Mesendoderm (in vitro differentiated cells): ENCODE results near the gene ARSI.

ENCODE experiments used
- DNase-seq: peaks from one replicate; pipeline ENCODE4 v3.0.0; 2013
- H2AK5ac ChIP-seq: 2 replicates; pipeline ENCODE4 v1.6.1; 2013; ENCODE audit warnings: low read length, inconsistent platforms
- H2BK120ac ChIP-seq: 2 replicates; pipeline ENCODE4 v1.6.1; 2013; ENCODE audit warnings: low read depth, mild to moderate bottlenecking, low read length, moderate library complexity, mixed read lengths
- H2BK15ac ChIP-seq: replicated peaks from 2 replicates; pipeline ENCODE4 v1.6.1; 2013; ENCODE audit warnings: low read depth, mild to moderate bottlenecking, moderate library complexity
- H2BK5ac ChIP-seq: 2 replicates; pipeline ENCODE4 v1.6.1; 2013; ENCODE audit warnings: low read length, inconsistent platforms
- H3K18ac ChIP-seq: 2 replicates; pipeline ENCODE4 v1.6.1; 2013; ENCODE audit warnings: mild to moderate bottlenecking, low read length, mixed read lengths
- H3K23ac ChIP-seq: one replicate; pipeline ENCODE4 v1.6.1; 2013; ENCODE audit warnings: low read length
- H3K27ac ChIP-seq: 2 replicates; pipeline ENCODE4 v1.5.1; 2013; ENCODE audit warnings: low read depth, mild to moderate bottlenecking, inconsistent platforms, low read length, moderate library complexity
- H3K27me3 ChIP-seq: 2 replicates; pipeline ENCODE4 v1.6.1; 2013; ENCODE audit warnings: low read length, control low read depth, mild to moderate bottlenecking, inconsistent platforms; ENCODE audit not compliant: insufficient read depth, poor library complexity
- H3K36me3 ChIP-seq: 2 replicates; pipeline ENCODE4 v1.6.1; 2013; ENCODE audit warnings: low read length, inconsistent platforms; ENCODE audit not compliant: control insufficient read depth, insufficient read depth
- H3K4ac ChIP-seq: one replicate; pipeline ENCODE4 v1.6.1; 2013; ENCODE audit warnings: low read depth, mild to moderate bottlenecking, low read length, moderate library complexity
- H3K4me1 ChIP-seq: 2 replicates; pipeline ENCODE4 v1.6.1; 2013; ENCODE audit warnings: low read depth, low read length, inconsistent platforms; ENCODE audit not compliant: control insufficient read depth
- H3K4me2 ChIP-seq: 2 replicates; pipeline ENCODE4 v1.6.1; 2013; ENCODE audit warnings: low read length
- H3K4me3 ChIP-seq: 2 replicates; pipeline ENCODE4 v1.5.1; 2013; ENCODE audit warnings: mild to moderate bottlenecking, low read length
- H3K56ac ChIP-seq: one replicate; pipeline ENCODE4 v1.6.1; 2013; ENCODE audit warnings: low read length
- H3K79me1 ChIP-seq: 2 replicates; pipeline ENCODE4 v1.6.1; 2013; ENCODE audit warnings: low read length, inconsistent platforms
- H3K79me2 ChIP-seq: 2 replicates; pipeline ENCODE4 v1.6.1; 2013; ENCODE audit warnings: mild to moderate bottlenecking, low read length; ENCODE audit not compliant: control insufficient read depth, insufficient read depth
- H3K9ac ChIP-seq: 2 replicates; pipeline ENCODE4 v1.6.1; 2013; ENCODE audit warnings: low read length, inconsistent platforms
- H4K5ac ChIP-seq: one replicate; pipeline ENCODE4 v1.6.1; 2013; ENCODE audit warnings: low read length
- H4K8ac ChIP-seq: one replicate; pipeline ENCODE4 v1.6.1; 2013; ENCODE audit warnings: low read depth, mild to moderate bottlenecking, control low read depth, low read length, moderate library complexity
- WGBS: extraction: QIAGEN DNeasy Blood & Tissue Kit; methylation state at CpG from one replicate; pipeline ENCODE4 v1.1.7; 2013; ENCODE audit warnings: low lambda C conversion rate, missing lambda C conversion rate; ENCODE audit not compliant: insufficient coverage; ENCODE audit errors: extremely low coverage; 5-methylcytosine and 5-hydroxymethylcytosine counted together

Gene ARSI

DNA sequence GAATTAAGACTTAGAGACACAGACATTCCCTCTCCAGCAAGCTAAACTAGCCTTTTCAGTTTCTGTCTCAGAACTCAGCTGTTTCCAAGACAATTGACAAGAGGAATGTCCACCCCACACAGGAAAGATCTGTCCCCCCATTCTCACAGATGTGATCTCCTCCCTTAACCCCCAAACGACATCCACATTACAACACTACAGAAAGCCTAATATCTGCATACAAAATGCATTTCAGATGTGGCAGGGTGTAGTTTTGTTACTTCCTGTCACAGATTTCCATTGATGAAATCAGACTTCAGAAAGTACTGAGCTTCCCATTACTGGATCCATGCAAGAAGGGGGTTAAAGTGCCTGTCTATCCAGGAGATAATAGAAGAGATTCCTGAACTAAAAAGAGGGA, 2.9 kb upstream of the ARSI start:
- no peak overlapping the region for H2BK15ac ChIP-seq
- no peak overlapping the region for H3K4ac ChIP-seq
- H4K8ac ChIP-seq: no peak overlapping the region
- no peak overlapping the region for H3K4me3 ChIP-seq
- no peak for DNase-seq
- H3K79me1 ChIP-seq: no peaks in the 10 kb centered on the region
- no peak overlapping the region for H2BK120ac ChIP-seq
- H2BK5ac ChIP-seq: no peak overlapping the region
- H3K56ac ChIP-seq: no peak overlapping the region
- H3K18ac ChIP-seq: no peak overlapping the region
- H3K4me2 ChIP-seq: no peak overlapping the region
- no peaks in the 10 kb centered on the region for H3K27me3 ChIP-seq
- peaks cover 10% of the 10 kb centered on the region for H3K4me1 ChIP-seq
- H3K36me3 ChIP-seq: no peaks in the 10 kb centered on the region
- no peak overlapping the region for H3K27ac ChIP-seq
- no peaks in the 10 kb centered on the region for H3K79me2 ChIP-seq
- no CpG with 5 or more reads among the region's 1 CpG for WGBS
- H2AK5ac ChIP-seq: no peak overlapping the region
- no peak overlapping the region for H3K9ac ChIP-seq
- H3K23ac ChIP-seq: no peak overlapping the region
- no peak overlapping the region for H4K5ac ChIP-seq

DNA sequence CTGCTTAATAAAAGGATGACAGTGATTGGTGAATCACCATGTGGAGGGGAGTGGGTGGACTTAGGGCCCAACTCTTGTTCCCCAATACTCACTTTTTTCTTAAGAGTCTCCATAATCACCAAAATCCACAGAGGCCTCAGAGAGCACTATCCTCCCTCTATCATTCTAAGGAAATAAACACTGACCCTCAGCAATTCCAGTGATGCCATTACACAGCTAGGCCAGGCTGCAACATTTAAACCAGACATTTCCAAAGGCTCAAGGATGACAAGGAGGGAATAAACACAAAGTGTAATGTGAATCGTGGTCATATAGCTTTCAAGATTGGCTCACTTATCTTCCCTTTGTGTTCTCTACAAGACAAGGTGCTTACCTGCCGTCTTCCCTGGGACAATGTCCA, 2.4 kb upstream of the ARSI start:
- H3K27ac ChIP-seq: no peak overlapping the region
- DNase-seq: no peak
- no CpG with 5 or more reads among the region's 2 CpGs for WGBS

DNA sequence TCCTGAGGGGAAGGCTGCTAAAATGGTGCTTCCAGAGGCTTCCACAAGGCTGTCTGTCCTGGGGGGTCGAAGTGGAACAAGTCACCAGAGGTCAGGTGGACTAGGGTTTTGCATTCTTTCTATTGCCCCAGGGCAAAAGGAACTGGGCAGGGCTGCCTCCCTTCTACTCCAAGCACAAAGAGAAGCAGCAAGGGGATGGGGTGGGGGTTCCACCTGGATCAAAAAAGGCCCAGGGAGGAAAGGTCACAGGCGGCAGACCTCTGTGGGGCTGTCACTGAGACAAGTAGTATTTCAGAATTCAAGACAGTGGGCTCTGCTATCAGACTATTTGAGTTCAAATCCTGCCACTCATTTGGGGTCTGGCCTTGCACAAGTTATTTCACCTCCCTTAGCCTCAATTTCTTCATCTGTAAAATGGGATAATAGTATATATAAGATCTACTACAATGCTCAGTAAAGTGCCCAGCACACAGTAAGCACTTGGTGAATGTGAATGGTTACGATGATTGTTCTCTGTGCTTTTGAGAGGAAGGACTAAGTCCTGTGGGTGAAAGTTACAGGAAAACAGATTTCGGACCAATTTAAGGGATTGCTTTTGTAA, 1.9 kb upstream of the ARSI start:
- H2BK5ac ChIP-seq: no peak overlapping the region
- H3K79me2 ChIP-seq: no peaks in the 10 kb centered on the region
- no peaks in the 10 kb centered on the region for H3K27me3 ChIP-seq
- no peaks in the 10 kb centered on the region for H3K79me1 ChIP-seq
- WGBS: no CpG with 5 or more reads among the region's 4 CpGs
- H3K4me1 ChIP-seq: peaks cover 17% of the 10 kb centered on the region
- no peak overlapping the region for H3K23ac ChIP-seq
- no peak overlapping the region for H2BK15ac ChIP-seq
- no peak overlapping the region for H4K5ac ChIP-seq
- H4K8ac ChIP-seq: no peak overlapping the region
- no peaks in the 10 kb centered on the region for H3K36me3 ChIP-seq
- H2BK120ac ChIP-seq: no peak overlapping the region
- no peak overlapping the region for H3K56ac ChIP-seq
- H3K27ac ChIP-seq: no peak overlapping the region
- H3K4me2 ChIP-seq: no peak overlapping the region
- no peak overlapping the region for H3K9ac ChIP-seq
- no peak overlapping the region for H3K4ac ChIP-seq
- peak; percentile 41 for DNase-seq
- H3K18ac ChIP-seq: no peak overlapping the region
- H3K4me3 ChIP-seq: no peak overlapping the region
- H2AK5ac ChIP-seq: no peak overlapping the region

More for the DNA sequence above, 2.4 kb upstream of the ARSI start:
- H3K79me2 ChIP-seq: no peaks in the 10 kb centered on the region
- H2AK5ac ChIP-seq: no peak overlapping the region
- H3K56ac ChIP-seq: no peak overlapping the region
- no peak overlapping the region for H3K4me3 ChIP-seq
- no peak overlapping the region for H3K18ac ChIP-seq
- H2BK15ac ChIP-seq: no peak overlapping the region
- H3K23ac ChIP-seq: no peak overlapping the region
- no peak overlapping the region for H3K9ac ChIP-seq
- no peak overlapping the region for H4K8ac ChIP-seq
- H2BK5ac ChIP-seq: no peak overlapping the region
- no peak overlapping the region for H2BK120ac ChIP-seq
- no peaks in the 10 kb centered on the region for H3K36me3 ChIP-seq
- H4K5ac ChIP-seq: no peak overlapping the region
- no peaks in the 10 kb centered on the region for H3K27me3 ChIP-seq
- no peak overlapping the region for H3K4me2 ChIP-seq
- peaks cover 15% of the 10 kb centered on the region for H3K4me1 ChIP-seq
- no peak overlapping the region for H3K4ac ChIP-seq
- no peaks in the 10 kb centered on the region for H3K79me1 ChIP-seq

DNA sequence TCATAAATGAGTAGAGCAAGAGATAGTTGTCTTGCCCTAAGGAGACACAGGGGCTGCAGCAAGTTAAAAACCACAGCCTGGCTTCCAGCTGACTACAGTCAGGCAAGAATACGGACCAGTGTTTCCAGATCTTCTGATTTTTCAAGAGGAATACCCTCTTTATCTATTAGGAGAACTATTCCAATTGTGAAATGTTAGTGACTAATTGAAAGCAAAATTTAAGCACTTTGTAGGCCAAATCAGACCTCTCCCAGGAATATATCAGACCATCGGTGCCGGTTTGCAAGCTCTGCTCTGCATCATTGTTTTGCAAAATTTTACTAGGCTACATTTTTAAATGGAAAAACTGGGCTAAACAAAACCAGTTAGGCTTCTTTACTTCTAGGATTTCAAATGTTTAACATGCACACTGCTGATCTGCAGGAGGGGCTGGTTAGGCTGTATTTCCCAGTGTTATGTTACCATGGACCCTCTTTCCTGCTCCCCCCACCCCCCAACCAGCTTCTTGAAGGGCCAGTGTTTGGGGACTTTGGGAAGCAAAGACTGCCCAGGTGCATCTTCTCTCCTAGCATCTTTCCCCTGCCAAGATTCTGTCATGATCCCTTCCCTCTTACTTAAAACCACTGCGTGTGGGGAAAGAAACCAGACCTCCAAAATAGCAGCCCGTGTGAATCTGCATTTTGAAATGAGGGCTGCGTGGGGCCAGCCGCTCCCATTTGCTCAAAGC, 1.1 kb upstream of the ARSI start:
- Histone ChIP-seq H3K27me3 (no peaks in the 10 kb centered on the region), H3K79me2 (no peaks in the 10 kb centered on the region), H2BK5ac (no peak overlapping the region), H3K56ac (peak overlapping the region; percentile 87), H3K4me1 (peaks cover 17% of the 10 kb centered on the region), H4K8ac (no peak overlapping the region), H3K9ac (no peak overlapping the region), H3K18ac (no peak overlapping the region), H3K23ac (no peak overlapping the region), H3K36me3 (no peaks in the 10 kb centered on the region), H3K79me1 (no peaks in the 10 kb centered on the region), H3K27ac (no peak overlapping the region), H3K4me2 (no peak overlapping the region), H3K4me3 (no peak overlapping the region), H2BK15ac (no peak overlapping the region), H3K4ac (no peak overlapping the region), H2BK120ac (no peak overlapping the region), H2AK5ac (no peak overlapping the region), H4K5ac (no peak overlapping the region)
- DNase-seq: no peak
- WGBS: no CpG with 5 or more reads among the region's 7 CpGs

DNA sequence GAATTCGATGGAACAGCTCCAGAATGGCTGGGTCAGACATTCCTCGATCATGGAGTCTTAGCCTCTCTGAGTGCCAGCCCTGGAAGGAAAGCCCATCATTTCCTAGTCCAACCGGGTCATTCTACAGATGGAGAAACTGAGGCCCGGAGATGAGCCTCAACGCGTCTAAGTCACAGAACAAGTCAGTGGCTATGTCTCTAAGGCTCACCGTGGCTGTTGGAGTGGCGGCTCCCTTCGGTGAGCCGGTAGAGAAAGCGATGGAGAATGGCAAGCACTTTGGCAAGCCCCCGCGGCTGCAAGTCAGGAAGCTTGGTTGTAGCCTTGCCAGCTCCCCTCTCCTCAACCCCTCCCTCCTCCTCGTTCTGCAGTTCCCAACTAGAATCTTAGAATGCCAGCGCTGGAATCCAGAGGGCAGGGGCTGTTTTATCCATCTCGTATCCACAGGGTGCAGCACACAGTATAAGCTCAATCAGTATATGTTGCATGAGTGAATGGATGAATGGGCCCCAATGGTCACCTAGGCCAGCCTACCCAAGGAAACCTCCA, 438 bp upstream of the ARSI start:
- Histone ChIP-seq H3K27ac (peak overlapping the region; percentile 20), H3K79me1 (no peaks in the 10 kb centered on the region)

More for the DNA sequence above, 438 bp upstream of the ARSI start:
- Histone ChIP-seq H4K8ac (no peak overlapping the region), H3K56ac (peak overlapping the region; percentile 87), H3K4me2 (peak overlapping the region; percentile 59), H3K23ac (no peak overlapping the region), H3K36me3 (no peaks in the 10 kb centered on the region), H3K4me1 (peaks cover 17% of the 10 kb centered on the region), H3K79me2 (no peaks in the 10 kb centered on the region), H2BK5ac (no peak overlapping the region), H3K4me3 (peak overlapping the region; percentile 7), H3K27me3 (no peaks in the 10 kb centered on the region), H3K9ac (peak overlapping the region; percentile 55), H4K5ac (no peak overlapping the region), H2BK120ac (no peak overlapping the region), H3K18ac (no peak overlapping the region), H2BK15ac (no peak overlapping the region), H2AK5ac (no peak overlapping the region), H3K4ac (no peak overlapping the region)
- DNase-seq: peak; percentile 61
- no CpG with 5 or more reads among the region's 16 CpGs for WGBS
